IMR-90 (cell line): ENCODE data around the gene DAZL. TPM values are rescaled to one million over a fixed set of nuclear protein-coding genes. Genes with fewer than 3 reads are reported as not detected.

Experiments used
- ATAC-seq: fragments of 200-7000 bp; cut with Tn5 transposase; 2 replicates; pipeline ENCODE4 v1.9.1; 2020; ENCODE audit warnings: low read depth, mild to moderate bottlenecking, moderate library complexity
- BruUV-seq: library from RNA; stranded (reverse); fragments of 400-500 nt; replicated peaks from 2 replicates; lab custom pipeline; 2021; lab: Mats Ljungman, UMichigan
- CTCF ChIA-PET: fragments of 300-600 bp; formaldehyde crosslinking; extraction: SDS; loops from one replicate; lab custom pipeline; 2021; ENCODE audit warnings: antibody characterized with exemption; lab: Yijun Ruan, JAX
- POLR2A ChIA-PET: fragments of 300-600 bp; sonication (Branson Sonifier 250); formaldehyde crosslinking; loops from one replicate; lab custom pipeline; 2022; ENCODE audit warnings: antibody characterized with exemption; ENCODE audit not compliant: unreplicated experiment; lab: Charles Lee
- DNase-seq: peaks from one replicate; pipeline ENCODE4 v3.0.0; 2013
- H2AFZ ChIP-seq: replicated peaks from 2 replicates; pipeline ENCODE3; 2013; ENCODE audit warnings: low read length, mild to moderate bottlenecking; ENCODE audit not compliant: poor library complexity
- H2AK5ac ChIP-seq: 2 replicates; pipeline ENCODE4 v1.6.1; 2013; ENCODE audit warnings: low read depth, low read length, inconsistent platforms
- H2AK9ac ChIP-seq: replicated peaks from 2 replicates; pipeline ENCODE3; 2013; ENCODE audit warnings: mild to moderate bottlenecking, low read depth, low read length, moderate library complexity; ENCODE audit not compliant: poor library complexity
- H2BK120ac ChIP-seq: 2 replicates; pipeline ENCODE4 v1.6.1; 2013; ENCODE audit warnings: low read depth, low read length, inconsistent platforms
- H2BK15ac ChIP-seq: 3 replicates; pipeline ENCODE4 v1.6.1; 2013; ENCODE audit warnings: low read depth, low read length, inconsistent platforms
- H2BK20ac ChIP-seq: 2 replicates; pipeline ENCODE4 v1.6.1; 2013; ENCODE audit warnings: low read depth, mild to moderate bottlenecking, inconsistent platforms, low read length, moderate library complexity
- H2BK5ac ChIP-seq: 2 replicates; pipeline ENCODE4 v1.6.1; 2013; ENCODE audit warnings: mild to moderate bottlenecking, low read depth, low read length, inconsistent platforms; ENCODE audit not compliant: poor library complexity, severe bottlenecking
- H3K14ac ChIP-seq: replicated peaks from 2 replicates; pipeline ENCODE4 v1.6.1; 2013; ENCODE audit warnings: low read depth, low read length, inconsistent platforms
- H3K18ac ChIP-seq: 2 replicates; pipeline ENCODE4 v1.6.1; 2013; ENCODE audit warnings: low read depth, low read length, control low read depth
- H3K23ac ChIP-seq: 2 replicates; pipeline ENCODE4 v1.6.1; 2013; ENCODE audit warnings: low read depth, low read length, inconsistent platforms
- H3K27ac ChIP-seq: 2 replicates; pipeline ENCODE4 v1.5.1; 2013; ENCODE audit warnings: mild to moderate bottlenecking, control low read depth, low read length; ENCODE audit not compliant: insufficient read depth
- H3K27me3 ChIP-seq: 2 replicates; pipeline ENCODE4 v1.6.1; 2013; ENCODE audit warnings: low read length; ENCODE audit not compliant: control insufficient read depth, insufficient read depth
- H3K36me3 ChIP-seq: 2 replicates; pipeline ENCODE4 v1.6.1; 2013; ENCODE audit warnings: low read length, mixed read lengths; ENCODE audit not compliant: control insufficient read depth, insufficient read depth
- H3K4ac ChIP-seq: 2 replicates; pipeline ENCODE4 v1.6.1; 2013; ENCODE audit warnings: low read depth, low read length, inconsistent platforms
- H3K4me1 ChIP-seq: 2 replicates; pipeline ENCODE4 v1.6.1; 2013; ENCODE audit warnings: low read length, mixed read lengths; ENCODE audit not compliant: control insufficient read depth, insufficient read depth
- H3K4me2 ChIP-seq: 2 replicates; pipeline ENCODE4 v1.6.1; 2013; ENCODE audit warnings: low read depth, mild to moderate bottlenecking, control low read depth, low read length, moderate library complexity
- H3K4me3 ChIP-seq: 2 replicates; pipeline ENCODE4 v1.5.1; 2013; ENCODE audit warnings: low read depth, mild to moderate bottlenecking, control low read depth, low read length, moderate library complexity; ENCODE audit not compliant: insufficient read depth
- H3K56ac ChIP-seq: 2 replicates; pipeline ENCODE4 v1.6.1; 2013; ENCODE audit warnings: low read length, inconsistent platforms; ENCODE audit not compliant: insufficient read depth; ENCODE audit errors: extremely low read depth
- H3K79me1 ChIP-seq, 2 experiments: 2 replicates each; pipeline ENCODE4 v1.6.1; 2013; ENCODE audit warnings: low read length in 2 of 2, inconsistent platforms in 1 of 2, low read depth in 1 of 2
- H3K9ac ChIP-seq: 2 replicates; pipeline ENCODE4 v1.6.1; 2013; ENCODE audit warnings: low read depth, low read length, control low read depth
- H3K9me1 ChIP-seq: 2 replicates; pipeline ENCODE4 v1.6.1; 2013; ENCODE audit warnings: low read length, inconsistent platforms; ENCODE audit not compliant: insufficient read depth
- H3K9me3 ChIP-seq: 2 replicates; pipeline ENCODE4 v1.6.1; 2013; ENCODE audit warnings: low read length; ENCODE audit not compliant: control insufficient read depth, insufficient read depth
- H4K20me1 ChIP-seq: 2 replicates; pipeline ENCODE4 v1.6.1; 2013; ENCODE audit warnings: low read length, inconsistent platforms; ENCODE audit not compliant: insufficient read depth
- H4K5ac ChIP-seq: 2 replicates; pipeline ENCODE4 v1.6.1; 2013; ENCODE audit warnings: mild to moderate bottlenecking, low read depth, low read length, control low read depth
- H4K8ac ChIP-seq, 2 experiments: 2 replicates each; pipeline ENCODE4 v1.6.1; 2013; ENCODE audit warnings: low read depth in 2 of 2, low read length in 2 of 2, control low read depth in 1 of 2, inconsistent platforms in 1 of 2
- H4K91ac ChIP-seq: 2 replicates; pipeline ENCODE4 v1.6.1; 2013; ENCODE audit warnings: low read depth, low read length, inconsistent platforms; ENCODE audit not compliant: insufficient read depth
- BHLHE40 ChIP-seq: fragments of 150-350 bp; IDR thresholded peaks from 2 replicates; pipeline ENCODE4 v1.6.1; 2016; ENCODE audit warnings: mild to moderate bottlenecking, low read depth, low read length
- CEBPB ChIP-seq: IDR thresholded peaks from 2 replicates; pipeline ENCODE4 v1.6.1; 2012; ENCODE audit warnings: low read depth, low read length, improper control_type of control experiment
- CHD1 ChIP-seq: IDR thresholded peaks from 2 replicates; pipeline ENCODE4 v1.6.1; 2012; ENCODE audit warnings: low read depth, low read length, improper control_type of control experiment
- FOS ChIP-seq: fragments of 150-350 bp; IDR thresholded peaks from 2 replicates; pipeline ENCODE4 v1.6.1; 2016; ENCODE audit warnings: low read depth, low read length
- MAFK ChIP-seq: IDR thresholded peaks from 2 replicates; pipeline ENCODE4 v1.6.1; 2012; ENCODE audit warnings: low read depth, low read length, improper control_type of control experiment
- MAZ ChIP-seq: IDR thresholded peaks from 2 replicates; pipeline ENCODE4 v1.6.1; 2012; ENCODE audit warnings: low read depth, mild to moderate bottlenecking, low read length, improper control_type of control experiment, moderate library complexity, borderline replicate concordance
- MXI1 ChIP-seq: IDR thresholded peaks from 2 replicates; pipeline ENCODE4 v1.6.1; 2012; ENCODE audit warnings: low read depth, mild to moderate bottlenecking, low read length, moderate library complexity, borderline replicate concordance
- NFE2L2 ChIP-seq: fragments of 150-350 bp; IDR thresholded peaks from 2 replicates; pipeline ENCODE4 v1.6.1; 2016; ENCODE audit warnings: low read depth, mild to moderate bottlenecking, low read length
- POLR2A ChIP-seq: IDR thresholded peaks from 2 replicates; pipeline ENCODE4 v1.6.1; 2012; ENCODE audit warnings: mild to moderate bottlenecking, low read depth, low read length
- RAD21 ChIP-seq: IDR thresholded peaks from 2 replicates; pipeline ENCODE4 v1.6.1; 2012; ENCODE audit warnings: low read length, improper control_type of control experiment
- RCOR1 ChIP-seq: IDR thresholded peaks from 2 replicates; pipeline ENCODE4 v1.6.1; 2012; ENCODE audit warnings: mild to moderate bottlenecking, low read length, improper control_type of control experiment; ENCODE audit not compliant: insufficient replicate concordance
- RFX5 ChIP-seq: IDR thresholded peaks from 2 replicates; pipeline ENCODE4 v1.8.0; 2012; ENCODE audit warnings: low read depth, mild to moderate bottlenecking, low read length, moderate library complexity
- SMC3 ChIP-seq: fragments of 150-350 bp; IDR thresholded peaks from 2 replicates; pipeline ENCODE4 v1.6.1; 2016; ENCODE audit warnings: low read depth, mild to moderate bottlenecking, antibody characterized with exemption, low read length, moderate library complexity
- WGBS, 2 experiments: methylation state at CpG; one replicate each; pipeline versions ENCODE4 v1.1.5 to v1.1.7; 2013; ENCODE audit warnings: missing lambda C conversion rate in 2 of 2; ENCODE audit not compliant: insufficient read length in 1 of 2; ENCODE audit errors: extremely low coverage in 2 of 2; 5-methylcytosine and 5-hydroxymethylcytosine counted together
- dilution Hi-C: fragments of 300-500 bp; cut with HindIII; formaldehyde crosslinking; loops from one replicate; pipeline ENCODE4 v1.14.3; 2018; ENCODE audit warnings: low sequenced_read_pairs; ENCODE audit not compliant: unreplicated experiment
- in situ Hi-C: fragments of 300-500 bp; cut with MboI; formaldehyde crosslinking; loops from 3 replicates; pipeline ENCODE4 v1.14.3; 2019; ENCODE audit warnings: low sequenced_read_pairs, inconsistent platforms, mixed read lengths
- intact Hi-C: fragments of 100-400 bp; cut with micrococcal nuclease; formaldehyde crosslinking; loops from 2 replicates; pipeline ENCODE4 v1.10.0; 2022
- polyA plus RNA-seq, 3 experiments: library from polyadenylated mRNA; depleted of rRNA; stranded (reverse); fragments of >200 nt; gene quantifications; 2 replicates each; pipeline ENCODE4 v1.2.3, GENCODE V29; 2012; ENCODE audit warnings: low replicate concordance in 1 of 3
- total RNA-seq: library from RNA; depleted of rRNA; stranded (reverse); fragments of >200 nt; gene quantifications from 2 replicates; pipeline ENCODE4 v1.2.3, GENCODE V29; 2012
- TF ChIP-seq, protein P1 (sequence below): fragments of 150-350 bp; IDR thresholded peaks from 2 replicates; pipeline ENCODE4 v1.6.1; 2016; ENCODE audit warnings: low read depth, mild to moderate bottlenecking, low read length, moderate library complexity, borderline replicate concordance
- TF ChIP-seq, protein P2 (sequence below): conservative IDR thresholded peaks from 2 replicates; pipeline ENCODE4 v1.5.1; 2012; ENCODE audit warnings: mild to moderate bottlenecking, low read depth, low read length, improper control_type of control experiment
- TF ChIP-seq, protein P3 (sequence below): fragments of 150-350 bp; IDR thresholded peaks from 2 replicates; pipeline ENCODE4 v1.6.1; 2017; ENCODE audit warnings: mild to moderate bottlenecking, antibody characterized with exemption, low read length, low read depth

The DAZL gene
- total and polyA plus RNA-seq, 2 of the 4 experiments (the other 2 are of a cell fraction) = not detected

DNA sequence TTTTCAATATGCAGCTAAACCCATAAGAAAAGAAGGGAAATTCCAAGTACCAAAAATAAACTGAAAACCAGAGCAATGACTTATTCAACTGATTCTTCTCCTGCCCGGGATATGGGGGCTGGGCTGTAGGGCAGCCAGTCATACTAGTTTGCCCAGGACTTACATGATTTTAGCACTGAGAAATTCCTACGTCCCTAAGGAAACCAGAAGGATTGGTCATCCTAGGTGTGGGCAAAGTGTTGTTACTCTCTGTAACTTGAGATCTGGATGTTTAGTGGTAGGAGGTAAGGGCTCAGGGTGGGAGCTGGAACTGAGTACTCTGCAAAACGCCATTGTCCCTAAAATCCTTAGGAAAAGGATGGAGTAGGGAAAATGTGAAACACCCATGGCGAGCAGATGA lies 1.2 kb upstream of the DAZL start:
- in situ Hi-C loops (no loop called here), dilution Hi-C loops (loop anchor here (25.0 kb wide), 1 partner anchor 581 kb away; no protein-coding TSS in a partner anchor), intact Hi-C loops (no loop called here)
- H4K5ac ChIP-seq = no peak overlapping the region
- H4K91ac ChIP-seq = no peak overlapping the region
- no peak overlapping the region for H2AK5ac ChIP-seq
- ChIA-PET CTCF (no interaction called here), POLR2A (interaction anchor here (0.6 kb wide), 1 partner anchor 419 kb away, joined by 4 read pairs; no protein-coding TSS in a partner anchor)
- H3K23ac ChIP-seq = no peak overlapping the region
- TF ChIP-seq, protein P1, sequence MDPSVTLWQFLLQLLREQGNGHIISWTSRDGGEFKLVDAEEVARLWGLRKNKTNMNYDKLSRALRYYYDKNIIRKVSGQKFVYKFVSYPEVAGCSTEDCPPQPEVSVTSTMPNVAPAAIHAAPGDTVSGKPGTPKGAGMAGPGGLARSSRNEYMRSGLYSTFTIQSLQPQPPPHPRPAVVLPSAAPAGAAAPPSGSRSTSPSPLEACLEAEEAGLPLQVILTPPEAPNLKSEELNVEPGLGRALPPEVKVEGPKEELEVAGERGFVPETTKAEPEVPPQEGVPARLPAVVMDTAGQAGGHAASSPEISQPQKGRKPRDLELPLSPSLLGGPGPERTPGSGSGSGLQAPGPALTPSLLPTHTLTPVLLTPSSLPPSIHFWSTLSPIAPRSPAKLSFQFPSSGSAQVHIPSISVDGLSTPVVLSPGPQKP = no peak
- TF ChIP-seq BHLHE40 (no peak), FOS (no peak), MXI1 (no peak), MAFK (no peak), POLR2A (no peak), CHD1 (no peak), NFE2L2 (no peak), MAZ (no peak), RAD21 (no peak), SMC3 (no peak), RCOR1 (no peak), CEBPB (no peak), RFX5 (no peak)
- TF ChIP-seq, protein P2, sequence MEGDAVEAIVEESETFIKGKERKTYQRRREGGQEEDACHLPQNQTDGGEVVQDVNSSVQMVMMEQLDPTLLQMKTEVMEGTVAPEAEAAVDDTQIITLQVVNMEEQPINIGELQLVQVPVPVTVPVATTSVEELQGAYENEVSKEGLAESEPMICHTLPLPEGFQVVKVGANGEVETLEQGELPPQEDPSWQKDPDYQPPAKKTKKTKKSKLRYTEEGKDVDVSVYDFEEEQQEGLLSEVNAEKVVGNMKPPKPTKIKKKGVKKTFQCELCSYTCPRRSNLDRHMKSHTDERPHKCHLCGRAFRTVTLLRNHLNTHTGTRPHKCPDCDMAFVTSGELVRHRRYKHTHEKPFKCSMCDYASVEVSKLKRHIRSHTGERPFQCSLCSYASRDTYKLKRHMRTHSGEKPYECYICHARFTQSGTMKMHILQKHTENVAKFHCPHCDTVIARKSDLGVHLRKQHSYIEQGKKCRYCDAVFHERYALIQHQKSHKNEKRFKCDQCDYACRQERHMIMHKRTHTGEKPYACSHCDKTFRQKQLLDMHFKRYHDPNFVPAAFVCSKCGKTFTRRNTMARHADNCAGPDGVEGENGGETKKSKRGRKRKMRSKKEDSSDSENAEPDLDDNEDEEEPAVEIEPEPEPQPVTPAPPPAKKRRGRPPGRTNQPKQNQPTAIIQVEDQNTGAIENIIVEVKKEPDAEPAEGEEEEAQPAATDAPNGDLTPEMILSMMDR = no peak
- TF ChIP-seq, protein P3, sequence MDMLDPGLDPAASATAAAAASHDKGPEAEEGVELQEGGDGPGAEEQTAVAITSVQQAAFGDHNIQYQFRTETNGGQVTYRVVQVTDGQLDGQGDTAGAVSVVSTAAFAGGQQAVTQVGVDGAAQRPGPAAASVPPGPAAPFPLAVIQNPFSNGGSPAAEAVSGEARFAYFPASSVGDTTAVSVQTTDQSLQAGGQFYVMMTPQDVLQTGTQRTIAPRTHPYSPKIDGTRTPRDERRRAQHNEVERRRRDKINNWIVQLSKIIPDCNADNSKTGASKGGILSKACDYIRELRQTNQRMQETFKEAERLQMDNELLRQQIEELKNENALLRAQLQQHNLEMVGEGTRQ = no peak
- no peak overlapping the region for H2BK20ac ChIP-seq
- no peak overlapping the region for H3K4me3 ChIP-seq
- ATAC-seq (no peak), DNase-seq (no peak)
- no peak overlapping the region for H2AFZ ChIP-seq
- H3K14ac ChIP-seq = no peak overlapping the region
- no peak overlapping the region for H2BK120ac ChIP-seq
- H3K36me3 ChIP-seq = no peaks in the 10 kb centered on the region
- no peaks in the 10 kb centered on the region for H3K9me3 ChIP-seq
- H3K27me3 ChIP-seq = no peaks in the 10 kb centered on the region; the same call in 1 of the 2 replicates
- no TSS peak for BruUV-seq
- H3K4ac ChIP-seq = no peak overlapping the region
- no peak overlapping the region for H3K9ac ChIP-seq
- no peak overlapping the region for H2AK9ac ChIP-seq
- no peak overlapping the region for H3K4me2 ChIP-seq
- whole genome bisulfite sequencing, 2 experiments = 100% methylated on average over 1 of the region's 4 CpGs; no CpG with 5 or more reads in 1 of the 2 experiments
- H3K79me1 ChIP-seq = no peaks in the 10 kb centered on the region
- no peak overlapping the region for H3K27ac ChIP-seq
- H3K56ac ChIP-seq = no peak overlapping the region
- no peak overlapping the region for H2BK5ac ChIP-seq
- no peaks in the 10 kb centered on the region for H3K9me1 ChIP-seq
- no peak overlapping the region for H2BK15ac ChIP-seq
- no peaks in the 10 kb centered on the region for H3K4me1 ChIP-seq
- H3K18ac ChIP-seq = no peak overlapping the region
- H4K20me1 ChIP-seq = no peaks in the 10 kb centered on the region
- H4K8ac ChIP-seq = no peak overlapping the region
